SK-N-SH treated with all-trans-retinoic acid at 6 μM for 48 hours (cell line): ENCODE data around the gene OSBPL2.

Experiments
- ARNTL ChIP-seq: fragments of 450-650 bp; formaldehyde crosslinking; IDR thresholded peaks from 2 replicates; pipeline ENCODE4 v1.5.0; 2020; ENCODE audit warnings: low read depth, mild to moderate bottlenecking, moderate library complexity, borderline replicate concordance
- GLIS3 ChIP-seq: fragments of 250-450 bp; sonication (Bioruptor Pico); IDR thresholded peaks from 2 replicates; pipeline ENCODE4 v1.5.0; 2020; ENCODE audit warnings: mild to moderate bottlenecking, moderate library complexity
- TCF4 ChIP-seq: fragments of 250-450 bp; sonication (Bioruptor Pico); IDR thresholded peaks from 2 replicates; pipeline ENCODE4 v1.8.0; 2021; ENCODE audit warnings: mild to moderate bottlenecking, moderate library complexity, borderline replicate concordance
- ZNF8 ChIP-seq: fragments of 450-650 bp; formaldehyde crosslinking; IDR thresholded peaks from 2 replicates; pipeline ENCODE4 v1.5.0; 2020; ENCODE audit warnings: mild to moderate bottlenecking, moderate library complexity

DNA sequence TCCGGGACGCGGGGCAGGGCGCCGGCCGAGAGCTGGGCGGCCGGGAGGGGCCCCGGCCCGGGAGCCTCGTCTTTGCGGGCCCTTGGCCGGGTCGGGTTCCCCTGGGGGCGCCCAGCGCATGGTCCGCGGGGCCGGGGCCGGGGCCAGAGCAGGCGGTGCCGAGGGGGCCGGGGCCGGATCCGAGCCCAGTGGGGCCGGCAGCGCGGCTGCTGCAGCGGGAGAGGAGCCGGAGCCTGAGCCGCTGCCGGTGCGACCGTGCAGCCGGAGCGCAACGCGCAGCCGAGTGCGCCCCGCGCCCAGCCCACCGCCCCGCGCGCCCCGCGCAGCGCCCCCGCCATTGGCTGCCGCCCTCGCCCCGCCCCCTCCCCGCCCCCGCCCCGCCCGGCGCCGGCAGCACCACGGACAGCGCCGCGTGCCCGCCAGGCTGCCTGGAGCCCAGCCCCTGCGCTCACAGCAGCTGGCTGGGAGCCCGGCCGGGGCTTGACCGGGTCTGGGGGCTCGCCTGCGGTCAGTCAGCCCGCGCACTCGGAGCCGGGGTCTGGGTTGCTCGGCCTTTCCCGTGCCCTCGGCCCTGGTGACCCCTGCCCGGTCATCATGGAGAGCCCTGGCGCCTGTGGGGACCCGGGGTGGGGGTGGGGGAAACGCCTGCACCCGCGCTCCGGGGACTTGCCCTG lies 18.2 kb upstream of the OSBPL2 start, which contains the start of gene HRH3:
- TF ChIP-seq ARNTL (CRISPR knock-in tag) (no peak), GLIS3 (no peak), ZNF8 (CRISPR knock-in tag) (no peak), TCF4 (CRISPR knock-in tag) (no peak)
